Ovary (tissue), 9 donors: Measurements from ENCODE around the gene SLCO2B1. TPM values are rescaled to one million over a fixed set of nuclear protein-coding genes. Genes with fewer than 3 reads are reported as not detected.

Source experiments
- DNase-seq, 5 donors: peaks; one replicate each; pipeline ENCODE4 v3.0.0-alpha.2; 2019 to 2020
- H3K27ac ChIP-seq, 2 donors: fragments of 200-600 bp; one replicate each; pipeline versions ENCODE4 v1.5.1 to v1.8.0; 2019 to 2022
- H3K27me3 ChIP-seq: fragments of 200-600 bp; one replicate; pipeline ENCODE4 v1.8.0; 2022
- H3K36me3 ChIP-seq: fragments of 200-600 bp; sonication (generic); one replicate; pipeline ENCODE4 v1.5.1; 2019
- H3K4me1 ChIP-seq: one replicate; pipeline ENCODE4 v1.8.1; 2013; ENCODE audit warnings: mild to moderate bottlenecking, moderate library complexity; ENCODE audit not compliant: insufficient read depth
- H3K4me3 ChIP-seq: fragments of 200-600 bp; sonication (generic); one replicate; pipeline ENCODE4 v1.5.1; 2017
- H3K9me3 ChIP-seq, 2 donors: fragments of 200-600 bp in 1 of 2; sonication (generic) in 1 of 2; one replicate each; pipeline versions ENCODE4 v1.5.1 to v1.8.1; 2013 to 2019; ENCODE audit warnings: mild to moderate bottlenecking in 1 of 2, moderate library complexity in 1 of 2
- CTCF ChIP-seq, 3 donors: fragments of 450-650 bp in 2 of 3; fragments of 200-600 bp in 1 of 3; IDR thresholded peaks; one replicate each; pipeline versions ENCODE4 v1.5.1 to v1.8.0; 2016 to 2022; ENCODE audit warnings: antibody characterized with exemption in 3 of 3, mild to moderate bottlenecking in 1 of 3
- EP300 ChIP-seq: sonication (generic); formaldehyde crosslinking; IDR thresholded peaks from one replicate; pipeline ENCODE4 v1.6.1; 2017; ENCODE audit warnings: antibody characterized with exemption
- POLR2A ChIP-seq: fragments of 450-650 bp; IDR thresholded peaks from one replicate; pipeline ENCODE4 v1.6.1; 2017; ENCODE audit warnings: antibody characterized with exemption, mild to moderate bottlenecking, moderate library complexity
- WGBS, 3 donors: extraction: QIAGEN DNeasy Blood & Tissue Kit in 1 of 3; methylation state at CpG; one replicate each; pipeline versions ENCODE4 v1.1.5 to v1.1.7; 2013 to 2017; 5-methylcytosine and 5-hydroxymethylcytosine counted together
- intact Hi-C, 4 donors: fragments of 100-400 bp; cut with DNase I; formaldehyde crosslinking; loops; one replicate each; pipeline versions ENCODE4 v1.11.0 to v1.15.1; 2022 to 2023
- polyA plus RNA-seq, 2 donors: library from polyadenylated mRNA; stranded (reverse); fragments of 200-250 nt in 1 of 2; fragments of 350-450 nt in 1 of 2; fragmentation: Illumina TruSeq in 1 of 2; extraction: RNeasy Lipid Tissue Mini Kit (QIAGEN cat#74804) in 1 of 2; gene quantifications; one replicate each; pipeline ENCODE4 v1.2.3, GENCODE V29; 2013 to 2014
- total RNA-seq, 7 donors: library from RNA; depleted of rRNA in 2 of 7; stranded (reverse); fragments of >200 nt in 2 of 7; fragmentation: NEBNext Ultra II Directional in 3 of 7; extraction: Animal tissue kit (Norgen Biotek cat#: 25700) in 3 of 7; gene quantifications; one replicate each; pipeline versions ENCODE4 v1.1.0 to v1.2.4, GENCODE V29; 2016 to 2023
- donor health status: DM: no; HTN: no; CAD: no; lungs with moderate emphysema.
- donor health status: DM: no; HTN: no; CAD: no.
- donor health status: Bipolar disorder and iron deficiency.
- donor health status: DM: yes; HTN: yes; CAD: no.
- donor health status: DM: no; HTN: no; CAD: no.
- donor health status: DM: yes; HTN: yes; CAD: no.

The SLCO2B1 gene
- total and polyA plus RNA-seq, 9 donors: 12.6 to 79.4 (median 21.8) TPM

GRCh38 chr11:75244052-75244814 lies 93.3 kb downstream of the SLCO2B1 start:
- H3K4me1 ChIP-seq: peaks cover 4% of the 10 kb centered on the region
- H3K4me3 ChIP-seq: no peak overlapping the region
- no peaks in the 10 kb centered on the region for H3K36me3 ChIP-seq
- H3K9me3 ChIP-seq: no peaks in the 10 kb centered on the region
- intact Hi-C loops: loop anchor here in 2 of 4 donors (5.0 to 10.0 kb wide), 3 partner anchors 102 to 312 kb away; no protein-coding TSS in a partner anchor
- DNase-seq: no peak
- H3K27ac ChIP-seq: no peak overlapping the region
- no peaks in the 10 kb centered on the region for H3K27me3 ChIP-seq
- 79 to 84% (median 80%) methylated on average over 10 of the region's 10 CpGs for WGBS, 3 donors
- TF ChIP-seq CTCF (IDR thresholded peaks at IDR 0.05) (no peak), POLR2A (no peak), EP300 (no peak)

- Histone ChIP-seq H3K4me1 (peaks cover 4% of the 10 kb centered on the region), H3K9me3 (no peaks in the 10 kb centered on the region), H3K4me3 (no peak overlapping the region), H3K27ac (no peak overlapping the region), H3K27me3 (no peaks in the 10 kb centered on the region), H3K36me3 (no peaks in the 10 kb centered on the region)
- intact Hi-C loops: loop anchor here (5.0 to 10.0 kb wide), 4 partner anchors 103 to 318 kb away; no protein-coding TSS in a partner anchor
- no peak for DNase-seq
- WGBS, 3 donors: 72 to 75% (median 75%) methylated on average over 5 of the region's 5 CpGs
- TF ChIP-seq POLR2A (no peak), EP300 (no peak), CTCF (IDR thresholded peaks at IDR 0.05) (no peak)
Measured at GRCh38 chr11:75245356-75246005, 94.6 kb downstream of the SLCO2B1 start.

GRCh38 chr11:75246006-75246670 lies 95.2 kb downstream of the SLCO2B1 start:
- peak in 1 of 5 donors; percentile 8 for DNase-seq
- H3K4me1 ChIP-seq: peaks cover 4% of the 10 kb centered on the region
- intact Hi-C loops: loop anchor here (5.0 to 10.0 kb wide), 4 partner anchors 104 to 319 kb away; no protein-coding TSS in a partner anchor
- TF ChIP-seq POLR2A (no peak), CTCF (IDR thresholded peaks at IDR 0.05) (no peak), EP300 (no peak)
- no peak overlapping the region for H3K27ac ChIP-seq
- no peaks in the 10 kb centered on the region for H3K9me3 ChIP-seq
- H3K27me3 ChIP-seq: no peaks in the 10 kb centered on the region
- H3K4me3 ChIP-seq: no peak overlapping the region
- no peaks in the 10 kb centered on the region for H3K36me3 ChIP-seq
- WGBS, 3 donors: 53 to 63% (median 58%) methylated on average over 7 of the region's 7 CpGs

- H3K4me1 ChIP-seq: peaks cover 4% of the 10 kb centered on the region
- DNase-seq: peak in 1 of 5 donors; percentile 17
- H3K36me3 ChIP-seq: no peaks in the 10 kb centered on the region
- intact Hi-C loops: loop anchor here (5.0 to 10.0 kb wide), 4 partner anchors 105 to 320 kb away; no protein-coding TSS in a partner anchor
- H3K9me3 ChIP-seq: no peaks in the 10 kb centered on the region
- no peak overlapping the region for H3K27ac ChIP-seq
- TF ChIP-seq EP300 (no peak), CTCF (IDR thresholded peaks at IDR 0.05) (no peak)
- no peak overlapping the region for H3K4me3 ChIP-seq
- 66 to 73% (median 72%) methylated on average over 11 of the region's 11 CpGs for WGBS, 3 donors
- no peaks in the 10 kb centered on the region for H3K27me3 ChIP-seq
Measured at GRCh38 chr11:75246671-75247350, 95.9 kb downstream of the SLCO2B1 start.
